Panc1 (cell line): ENCODE data around the gene KIF26B. TPM values are rescaled to one million over a fixed set of nuclear protein-coding genes. Genes with fewer than 3 reads are reported as not detected.

Experiments
- ATAC-seq: fragments of 200-7000 bp; cut with Tn5 transposase; 2 replicates; pipeline ENCODE4 v1.9.1; 2020; ENCODE audit warnings: mild to moderate bottlenecking, moderate library complexity
- BruUV-seq: library from RNA; stranded (reverse); fragments of 400-500 nt; replicated peaks from 2 replicates; lab custom pipeline; 2021; lab: Mats Ljungman, UMichigan
- CTCF ChIA-PET: fragments of 300-600 bp; sonication (Branson Sonifier 250); formaldehyde crosslinking; loops from one replicate; lab custom pipeline; 2022; ENCODE audit warnings: antibody characterized with exemption; lab: Charles Lee
- POLR2A ChIA-PET: fragments of 300-600 bp; sonication (Branson Sonifier 250); formaldehyde crosslinking; loops from one replicate; lab custom pipeline; 2022; ENCODE audit warnings: antibody characterized with exemption; lab: Charles Lee
- DNase-seq: peaks from one replicate; pipeline ENCODE4 v3.0.0-alpha.2; 2010; ENCODE audit warnings: low read depth, low spot score
- H3K27ac ChIP-seq: 2 replicates; pipeline ENCODE4 v1.5.1; 2011; ENCODE audit warnings: mild to moderate bottlenecking, low read length, inconsistent platforms
- H3K27me3 ChIP-seq: fragments of 200-500 bp; sonication (Bioruptor generic); 2 replicates; pipeline ENCODE4 v1.6.0; 2014; ENCODE audit warnings: low read length, inconsistent platforms; ENCODE audit not compliant: control insufficient read depth, insufficient read depth
- H3K36me3 ChIP-seq: fragments of 200-500 bp; sonication (Bioruptor generic); 2 replicates; pipeline ENCODE4 v1.5.1; 2014; ENCODE audit warnings: inconsistent platforms, mild to moderate bottlenecking, low read length, moderate library complexity; ENCODE audit not compliant: control insufficient read depth, insufficient read depth
- H3K4me1 ChIP-seq: 2 replicates; pipeline ENCODE4 v1.5.1; 2011; ENCODE audit warnings: inconsistent platforms, mild to moderate bottlenecking, low read length, moderate library complexity; ENCODE audit not compliant: control insufficient read depth, insufficient read depth
- H3K4me3 ChIP-seq, 2 experiments: 2 replicates each; pipeline ENCODE4 v1.5.1; 2011 to 2012; ENCODE audit warnings: low read depth in 2 of 2, low read length in 2 of 2, mild to moderate bottlenecking in 2 of 2, inconsistent platforms in 1 of 2, moderate library complexity in 1 of 2
- H3K9me3 ChIP-seq: fragments of 200-500 bp; sonication (Bioruptor generic); 2 replicates; pipeline ENCODE4 v1.5.1; 2014; ENCODE audit warnings: low read depth, mild to moderate bottlenecking, inconsistent platforms, low read length, moderate library complexity; ENCODE audit not compliant: control insufficient read depth, insufficient read depth
- POLR2AphosphoS5 ChIP-seq: IDR thresholded peaks from 2 replicates; pipeline ENCODE4 v1.6.1; 2012; ENCODE audit warnings: mild to moderate bottlenecking, low read depth, low read length, moderate library complexity
- REST ChIP-seq, 2 experiments: IDR thresholded peaks; 2 replicates each; pipeline ENCODE4 v1.6.1; 2011 to 2012; ENCODE audit warnings: low read depth in 2 of 2, control low read depth in 1 of 2, low read length in 1 of 2, mild to moderate bottlenecking in 1 of 2, moderate library complexity in 1 of 2; ENCODE audit not compliant: insufficient read depth in 1 of 2
- SIN3A ChIP-seq: IDR thresholded peaks from 2 replicates; pipeline ENCODE4 v1.6.1; 2012; ENCODE audit warnings: low read depth, mild to moderate bottlenecking, low read length, moderate library complexity, borderline replicate concordance; ENCODE audit not compliant: insufficient read depth
- TCF7L2 ChIP-seq: IDR thresholded peaks from 2 replicates; pipeline ENCODE4 v1.6.1; 2011; ENCODE audit warnings: mild to moderate bottlenecking, low read depth, low read length, inconsistent platforms
- in situ Hi-C: cut with HindIII; loops from 2 replicates; pipeline ENCODE4 v1.10.0; 2016; ENCODE audit warnings: low sequenced_read_pairs, low pct_unique_long_range_greater_than_20kb
- intact Hi-C: fragments of 100-400 bp; cut with micrococcal nuclease; formaldehyde crosslinking; loops from one replicate; pipeline ENCODE4 v1.10.0; 2022; ENCODE audit not compliant: unreplicated experiment
- total RNA-seq: library from RNA; stranded (reverse); gene quantifications from one replicate; pipeline ENCODE4 v1.2.1, GENCODE V29; 2021; ENCODE audit not compliant: unreplicated experiment
- TF ChIP-seq, protein P1 (sequence below): fragments of 450-650 bp; IDR thresholded peaks from 2 replicates; pipeline ENCODE4 v1.5.1; 2017; ENCODE audit warnings: mild to moderate bottlenecking

Gene KIF26B
- total RNA-seq, 1 experiment from 2014 or later: 0.33 TPM

DNA sequence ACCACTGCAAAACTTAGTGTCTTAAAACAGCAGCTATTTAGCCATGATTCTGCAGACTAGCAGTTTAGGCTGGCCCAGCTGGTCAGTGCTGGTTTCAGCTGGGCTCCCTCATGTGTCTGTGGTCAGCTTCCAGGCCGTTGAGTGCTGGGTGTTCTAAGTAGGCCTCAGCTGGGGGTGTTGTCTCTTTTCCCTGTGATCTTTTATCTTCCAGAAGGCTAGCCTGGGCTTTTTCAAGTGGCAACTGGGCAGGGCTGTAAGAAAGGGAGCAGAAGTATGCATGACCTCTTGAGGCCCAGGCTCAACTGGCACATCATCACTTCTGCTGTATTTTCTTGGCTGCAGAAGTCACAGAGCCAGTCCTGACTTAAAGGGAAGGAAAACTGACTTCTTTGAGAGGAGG is 136.1 kb downstream of the KIF26B start:
- no TSS peak for BruUV-seq
- no peaks in the 10 kb centered on the region for H3K4me1 ChIP-seq
- no peak for TF ChIP-seq REST (IDR thresholded peaks at IDR 0.05; ENCODE audit: insufficient read depth in 1 of 2, low read depth in 2 of 2, low read length in 1 of 2)
- TF ChIP-seq SIN3A: no peak
- no peak for TF ChIP-seq POLR2AphosphoS5
- no peak for TF ChIP-seq TCF7L2
- TF ChIP-seq, protein P1, sequence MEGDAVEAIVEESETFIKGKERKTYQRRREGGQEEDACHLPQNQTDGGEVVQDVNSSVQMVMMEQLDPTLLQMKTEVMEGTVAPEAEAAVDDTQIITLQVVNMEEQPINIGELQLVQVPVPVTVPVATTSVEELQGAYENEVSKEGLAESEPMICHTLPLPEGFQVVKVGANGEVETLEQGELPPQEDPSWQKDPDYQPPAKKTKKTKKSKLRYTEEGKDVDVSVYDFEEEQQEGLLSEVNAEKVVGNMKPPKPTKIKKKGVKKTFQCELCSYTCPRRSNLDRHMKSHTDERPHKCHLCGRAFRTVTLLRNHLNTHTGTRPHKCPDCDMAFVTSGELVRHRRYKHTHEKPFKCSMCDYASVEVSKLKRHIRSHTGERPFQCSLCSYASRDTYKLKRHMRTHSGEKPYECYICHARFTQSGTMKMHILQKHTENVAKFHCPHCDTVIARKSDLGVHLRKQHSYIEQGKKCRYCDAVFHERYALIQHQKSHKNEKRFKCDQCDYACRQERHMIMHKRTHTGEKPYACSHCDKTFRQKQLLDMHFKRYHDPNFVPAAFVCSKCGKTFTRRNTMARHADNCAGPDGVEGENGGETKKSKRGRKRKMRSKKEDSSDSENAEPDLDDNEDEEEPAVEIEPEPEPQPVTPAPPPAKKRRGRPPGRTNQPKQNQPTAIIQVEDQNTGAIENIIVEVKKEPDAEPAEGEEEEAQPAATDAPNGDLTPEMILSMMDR: no peak
- no peaks in the 10 kb centered on the region for H3K36me3 ChIP-seq
- in situ Hi-C loops: no loop called here
- H3K9me3 ChIP-seq: no peaks in the 10 kb centered on the region
- ATAC-seq (no peak), DNase-seq (no peak)
- no peak overlapping the region for H3K4me3 ChIP-seq
- ChIA-PET CTCF (no interaction called here), POLR2A (no interaction called here)
- intact Hi-C loops: no loop called here
- H3K27me3 ChIP-seq: peaks cover 2% of the 10 kb centered on the region; the same call in 1 of the 2 replicates
- H3K27ac ChIP-seq: no peak overlapping the region

GRCh38 chr1:245291351-245291750 is 136.6 kb downstream of the KIF26B start:
- CTCF ChIA-PET: no interaction called here
- H3K4me3 ChIP-seq: no peak overlapping the region
- no peaks in the 10 kb centered on the region for H3K4me1 ChIP-seq
- DNase-seq: no peak
- ATAC-seq: no peak
- H3K27ac ChIP-seq: no peak overlapping the region
- H3K36me3 ChIP-seq: no peaks in the 10 kb centered on the region
- H3K27me3 ChIP-seq: peaks cover 2% of the 10 kb centered on the region; the same call in 1 of the 2 replicates
- POLR2A ChIA-PET: no interaction called here
- intact Hi-C loops (no loop called here), in situ Hi-C loops (no loop called here)
- BruUV-seq: no TSS peak
- no peaks in the 10 kb centered on the region for H3K9me3 ChIP-seq
- no peak for TF ChIP-seq POLR2AphosphoS5

DNA sequence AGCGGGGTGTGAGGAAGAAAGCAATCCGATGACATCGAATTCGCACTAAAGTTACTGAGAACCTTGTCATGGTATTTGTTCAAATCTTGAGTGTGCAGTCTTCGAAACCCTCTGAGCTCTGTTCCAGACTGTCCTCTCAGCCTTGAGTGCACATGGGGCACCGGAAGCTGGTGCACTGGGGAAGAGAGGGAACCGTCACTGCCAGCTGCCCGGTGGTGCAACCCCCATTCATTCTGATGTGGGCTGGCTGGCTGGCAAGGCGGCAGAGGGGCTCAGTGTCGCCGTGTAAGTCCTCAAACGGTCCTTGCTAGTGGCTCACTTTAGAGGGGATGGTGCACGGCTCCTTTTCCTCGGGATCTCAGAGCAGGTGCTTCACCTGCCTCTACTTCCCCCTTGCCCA is 137.4 kb downstream of the KIF26B start:
- intact Hi-C loops: no loop called here
- POLR2A ChIA-PET: no interaction called here

More for the DNA sequence above, 137.4 kb downstream of the KIF26B start:
- TF ChIP-seq, protein P1: no peak
- TF ChIP-seq SIN3A (no peak), REST (IDR thresholded peaks at IDR 0.05; ENCODE audit: insufficient read depth in 1 of 2, low read depth in 2 of 2, low read length in 1 of 2) (no peak), POLR2AphosphoS5 (no peak), TCF7L2 (no peak)
- BruUV-seq: no TSS peak
- in situ Hi-C loops: no loop called here
- Histone ChIP-seq H3K9me3 (no peaks in the 10 kb centered on the region), H3K27me3 (peaks cover 2% of the 10 kb centered on the region; the same call in 1 of the 2 replicates), H3K4me1 (no peaks in the 10 kb centered on the region), H3K36me3 (no peaks in the 10 kb centered on the region), H3K4me3 (no peak overlapping the region), H3K27ac (no peak overlapping the region)
- CTCF ChIA-PET: no interaction called here
- ATAC-seq (no peak), DNase-seq (no peak)
